ENCODE data around the gene CCDC66.

CCDC66 gene

DNA sequence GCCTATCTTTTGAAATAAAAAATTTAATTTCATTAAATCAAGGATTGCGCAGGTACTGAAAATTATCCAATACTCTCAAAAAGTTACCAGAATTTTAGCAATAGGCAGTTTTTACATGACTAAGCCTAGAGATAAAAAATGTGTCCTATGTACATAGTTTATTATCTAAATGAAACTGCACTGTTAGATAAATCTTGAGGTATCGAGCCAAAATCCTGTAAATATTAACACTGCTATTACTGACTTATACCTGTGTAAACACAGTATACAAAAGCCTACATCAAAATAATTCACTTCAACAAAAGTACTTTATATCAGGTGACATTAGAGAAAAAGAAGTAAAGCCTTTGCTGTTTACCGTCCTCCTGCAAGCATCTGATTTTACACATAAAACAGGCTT is 65.4 kb downstream of the CCDC66 start:
- H3K4me3 ChIP-seq (replicated peaks; ENCODE audit: low read depth, low read length) = no peak overlapping the region
- no peak for DNase-seq (ENCODE audit: low read depth)
- TF ChIP-seq, protein P1, sequence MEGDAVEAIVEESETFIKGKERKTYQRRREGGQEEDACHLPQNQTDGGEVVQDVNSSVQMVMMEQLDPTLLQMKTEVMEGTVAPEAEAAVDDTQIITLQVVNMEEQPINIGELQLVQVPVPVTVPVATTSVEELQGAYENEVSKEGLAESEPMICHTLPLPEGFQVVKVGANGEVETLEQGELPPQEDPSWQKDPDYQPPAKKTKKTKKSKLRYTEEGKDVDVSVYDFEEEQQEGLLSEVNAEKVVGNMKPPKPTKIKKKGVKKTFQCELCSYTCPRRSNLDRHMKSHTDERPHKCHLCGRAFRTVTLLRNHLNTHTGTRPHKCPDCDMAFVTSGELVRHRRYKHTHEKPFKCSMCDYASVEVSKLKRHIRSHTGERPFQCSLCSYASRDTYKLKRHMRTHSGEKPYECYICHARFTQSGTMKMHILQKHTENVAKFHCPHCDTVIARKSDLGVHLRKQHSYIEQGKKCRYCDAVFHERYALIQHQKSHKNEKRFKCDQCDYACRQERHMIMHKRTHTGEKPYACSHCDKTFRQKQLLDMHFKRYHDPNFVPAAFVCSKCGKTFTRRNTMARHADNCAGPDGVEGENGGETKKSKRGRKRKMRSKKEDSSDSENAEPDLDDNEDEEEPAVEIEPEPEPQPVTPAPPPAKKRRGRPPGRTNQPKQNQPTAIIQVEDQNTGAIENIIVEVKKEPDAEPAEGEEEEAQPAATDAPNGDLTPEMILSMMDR (IDR thresholded peaks at IDR 0.05; ENCODE audit: low read length, missing control alignments) = no peak

DNA sequence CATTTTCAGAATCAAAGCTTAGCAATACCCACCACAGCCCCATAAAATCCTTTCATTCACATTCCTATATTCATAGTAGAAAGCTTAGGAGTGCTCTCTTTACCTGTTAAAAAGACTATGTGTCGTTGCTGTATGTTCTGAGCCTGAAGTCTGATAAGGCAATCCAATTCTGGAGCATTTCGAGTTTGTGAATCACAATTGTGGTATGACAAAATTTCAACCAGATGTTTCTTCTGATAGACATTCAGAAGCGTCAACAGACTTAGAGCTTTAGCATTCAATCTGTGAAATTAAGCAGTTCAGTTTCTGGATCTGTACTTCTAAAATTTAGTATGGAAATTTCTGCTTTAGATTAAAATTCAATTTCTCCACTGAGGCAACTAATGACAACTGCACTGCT is 67.8 kb downstream of the CCDC66 start:
- no peak overlapping the region for H3K4me3 ChIP-seq (replicated peaks; ENCODE audit: low read depth, low read length)
- DNase-seq (ENCODE audit: low read depth) = peak; percentile 41
- TF ChIP-seq, protein P1 (IDR thresholded peaks at IDR 0.05; ENCODE audit: low read length, missing control alignments) = no peak

DNA sequence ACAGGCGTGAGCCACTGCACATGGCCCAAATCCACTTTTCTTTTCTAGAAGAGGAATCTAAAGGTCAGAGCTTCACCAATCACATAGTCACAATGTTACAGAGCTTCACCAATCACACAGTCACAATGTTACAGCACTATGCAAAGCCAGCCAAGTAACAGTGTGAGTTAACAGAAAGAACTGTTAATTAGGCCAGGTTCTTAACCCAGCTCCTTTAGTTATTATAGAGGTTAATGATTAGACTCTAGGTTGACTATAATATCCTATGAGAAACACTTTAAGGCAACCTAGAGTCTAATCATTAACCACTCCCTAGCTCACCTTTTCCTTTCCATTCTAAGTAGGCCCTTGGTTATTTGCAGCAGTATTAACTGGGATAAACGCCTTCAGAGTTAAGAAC is 72.1 kb downstream of the CCDC66 start:
- DNase-seq (ENCODE audit: low read depth) = no peak
- H3K4me3 ChIP-seq (replicated peaks; ENCODE audit: low read depth, low read length) = no peak overlapping the region
- TF ChIP-seq, protein P1 (IDR thresholded peaks at IDR 0.05; ENCODE audit: low read length, missing control alignments) = no peak

DNA sequence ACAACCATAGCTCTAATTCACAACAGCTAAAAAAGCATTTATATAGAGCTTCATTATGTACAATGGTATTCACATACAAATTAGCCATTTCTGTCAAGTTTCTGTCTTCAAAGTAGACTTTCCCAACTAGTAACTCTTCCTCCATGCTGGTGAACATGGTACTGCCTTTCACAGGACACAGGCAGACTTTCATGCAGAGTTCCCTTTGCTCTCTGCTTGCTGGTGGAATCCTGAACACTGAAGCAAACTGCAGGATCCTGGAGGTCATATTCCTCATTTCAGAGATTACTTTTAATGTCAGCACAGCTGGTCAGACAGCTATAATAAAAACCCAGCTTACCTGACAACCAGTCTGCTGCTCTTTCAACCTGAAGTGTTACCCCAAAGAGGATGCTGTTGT is 72.5 kb downstream of the CCDC66 start:
- no peak for DNase-seq (ENCODE audit: low read depth)
- TF ChIP-seq, protein P1 (IDR thresholded peaks at IDR 0.05; ENCODE audit: low read length, missing control alignments) = no peak
- no peak overlapping the region for H3K4me3 ChIP-seq (replicated peaks; ENCODE audit: low read depth, low read length)

DNA sequence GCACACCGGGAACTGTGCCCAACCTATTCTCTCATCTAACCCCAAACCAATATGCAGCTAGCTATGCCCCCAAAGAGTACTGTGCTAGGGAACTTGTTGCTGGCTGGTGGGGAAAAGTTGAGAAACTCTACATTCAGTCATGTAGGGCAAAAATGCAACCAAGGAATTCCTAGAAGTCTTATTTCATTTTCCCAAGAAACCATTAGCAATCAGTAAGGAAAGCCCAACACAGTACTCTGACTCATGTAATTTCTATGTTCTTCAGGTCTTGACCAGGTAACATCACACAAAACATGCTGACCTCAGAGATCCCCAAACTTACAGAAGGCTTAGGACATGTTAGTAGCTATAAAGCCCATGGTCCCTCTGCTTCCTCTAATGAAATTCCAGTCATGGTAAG is 74.0 kb downstream of the CCDC66 start:
- DNase-seq (ENCODE audit: low read depth) = no peak
- no peak overlapping the region for H3K4me3 ChIP-seq (replicated peaks; ENCODE audit: low read depth, low read length)
- TF ChIP-seq, protein P1 (IDR thresholded peaks at IDR 0.05; ENCODE audit: low read length, missing control alignments) = no peak

DNA sequence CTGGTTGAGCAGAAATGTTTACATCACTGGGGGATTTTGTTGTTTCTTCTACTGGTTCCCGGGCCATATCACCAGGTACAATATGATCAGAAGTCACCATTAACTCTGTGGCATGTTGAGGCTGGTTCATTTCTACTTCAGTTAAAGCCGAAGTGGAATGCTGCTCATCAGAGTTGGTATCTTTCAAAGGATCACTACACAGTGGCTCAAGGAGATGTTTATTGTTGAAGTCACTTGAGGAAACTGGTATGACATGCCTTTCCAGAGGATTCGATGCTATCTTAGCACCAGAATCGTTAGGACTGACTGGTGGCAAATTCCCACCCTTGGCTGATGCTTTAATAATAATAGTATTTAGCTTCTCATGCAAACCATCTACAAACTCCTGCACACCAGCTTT is 76.2 kb downstream of the CCDC66 start:
- TF ChIP-seq, protein P1 (IDR thresholded peaks at IDR 0.05; ENCODE audit: low read length, missing control alignments) = no peak
- H3K4me3 ChIP-seq (replicated peaks; ENCODE audit: low read depth, low read length) = no peak overlapping the region
- no peak for DNase-seq (ENCODE audit: low read depth)
